ENCODE measurements around the gene RNF39.

Gene RNF39

DNA sequence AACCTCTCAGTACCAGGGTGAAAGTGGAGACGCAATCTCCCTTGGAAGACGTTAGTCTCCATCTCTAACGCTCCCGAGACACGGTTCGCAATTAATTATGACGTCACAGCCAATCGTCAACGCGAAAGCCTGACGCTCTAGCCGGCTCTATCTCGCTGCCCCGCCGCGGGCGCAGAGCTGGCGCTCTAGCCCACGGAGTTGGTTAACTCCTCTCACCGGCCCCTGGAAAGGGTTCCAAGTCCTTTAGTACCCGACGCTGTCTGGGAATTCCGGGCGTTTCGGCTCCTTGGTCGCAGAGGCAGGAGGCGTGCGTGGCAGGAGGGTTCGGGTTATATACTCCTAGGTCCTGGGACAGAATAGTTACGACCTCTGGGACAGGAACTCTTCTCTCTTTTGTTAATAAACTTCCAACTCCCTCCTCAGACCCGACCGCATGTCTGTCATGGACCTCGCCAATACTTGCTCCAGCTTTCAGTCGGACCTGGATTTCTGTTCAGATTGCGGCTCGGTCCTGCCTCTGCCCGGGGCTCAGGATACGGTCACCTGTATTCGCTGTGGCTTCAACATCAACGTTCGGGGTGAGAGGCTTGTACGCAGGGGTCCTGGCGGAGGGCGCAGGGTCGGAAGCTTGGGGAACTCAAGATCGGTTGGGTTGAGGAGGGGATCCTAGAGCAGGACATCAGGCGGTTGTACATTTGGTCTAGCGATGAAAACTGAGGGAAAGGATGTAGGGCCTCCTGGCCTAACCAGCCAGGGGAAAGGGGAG, 14.3 kb downstream of the RNF39 start, which contains the start of gene POLR1H:
Gene POLR1H, plus strand, starts transcription at position 174 of the 766 bp plus-strand sequence. Its CDS starts 260 bp downstream, at position 434.
- Histone ChIP-seq H3K4me1 (ENCODE audit: control insufficient read depth in 1 of 2, insufficient read depth in 1 of 2, low read depth in 1 of 2, low read length in 1 of 2) (peaks cover 29 to 33% of the 10 kb centered on the region in 2 experiments), H3K9me3 (no peaks in the 10 kb centered on the region), H3K27ac (peak within 1 kb of the TSS; percentile 88), H3K27me3 (no peaks in the 10 kb centered on the region), H3K4me3 (ENCODE audit: low read depth in 1 of 2, low read length in 1 of 2) (peak within 1 kb of the TSS; percentile 85 to 97), H3K36me3 (peaks cover 11% of the 10 kb centered on the region)
- TF ChIP-seq, protein P1, sequence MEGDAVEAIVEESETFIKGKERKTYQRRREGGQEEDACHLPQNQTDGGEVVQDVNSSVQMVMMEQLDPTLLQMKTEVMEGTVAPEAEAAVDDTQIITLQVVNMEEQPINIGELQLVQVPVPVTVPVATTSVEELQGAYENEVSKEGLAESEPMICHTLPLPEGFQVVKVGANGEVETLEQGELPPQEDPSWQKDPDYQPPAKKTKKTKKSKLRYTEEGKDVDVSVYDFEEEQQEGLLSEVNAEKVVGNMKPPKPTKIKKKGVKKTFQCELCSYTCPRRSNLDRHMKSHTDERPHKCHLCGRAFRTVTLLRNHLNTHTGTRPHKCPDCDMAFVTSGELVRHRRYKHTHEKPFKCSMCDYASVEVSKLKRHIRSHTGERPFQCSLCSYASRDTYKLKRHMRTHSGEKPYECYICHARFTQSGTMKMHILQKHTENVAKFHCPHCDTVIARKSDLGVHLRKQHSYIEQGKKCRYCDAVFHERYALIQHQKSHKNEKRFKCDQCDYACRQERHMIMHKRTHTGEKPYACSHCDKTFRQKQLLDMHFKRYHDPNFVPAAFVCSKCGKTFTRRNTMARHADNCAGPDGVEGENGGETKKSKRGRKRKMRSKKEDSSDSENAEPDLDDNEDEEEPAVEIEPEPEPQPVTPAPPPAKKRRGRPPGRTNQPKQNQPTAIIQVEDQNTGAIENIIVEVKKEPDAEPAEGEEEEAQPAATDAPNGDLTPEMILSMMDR (IDR thresholded peaks at IDR 0.05) = peak; percentile 51

DNA sequence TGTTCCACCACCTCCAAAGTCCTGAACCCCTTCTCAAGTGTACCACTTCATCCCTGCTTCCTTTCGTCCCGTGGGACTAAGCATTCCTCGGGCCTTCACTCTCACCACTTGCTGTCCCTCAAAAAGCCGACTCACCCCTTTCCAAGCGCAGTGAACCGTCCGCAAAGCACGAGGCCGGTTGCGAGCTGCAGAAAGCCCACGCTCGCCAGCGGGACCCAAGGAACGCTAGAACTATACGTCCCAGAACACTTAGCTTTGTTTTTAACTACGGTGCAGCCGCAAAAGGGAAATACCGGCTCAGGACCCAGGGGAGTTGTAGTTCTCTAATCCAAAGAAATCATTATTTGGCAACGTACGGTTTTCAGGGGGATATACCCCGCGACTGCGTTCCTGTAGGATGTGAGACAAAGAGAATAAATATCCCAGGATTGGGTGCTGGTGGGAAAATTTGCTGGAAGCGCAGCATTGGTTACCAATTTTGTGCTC, 14.9 kb downstream of the RNF39 start:
- Histone ChIP-seq H3K27ac (peak overlapping the region; percentile 88), H3K27me3 (no peaks in the 10 kb centered on the region), H3K4me3 (ENCODE audit: low read depth in 1 of 2, low read length in 1 of 2) (peak overlapping the region; percentile 85 to 97), H3K4me1 (ENCODE audit: control insufficient read depth in 1 of 2, insufficient read depth in 1 of 2, low read depth in 1 of 2, low read length in 1 of 2) (peaks cover 23 to 26% of the 10 kb centered on the region in 2 experiments), H3K9me3 (no peaks in the 10 kb centered on the region), H3K36me3 (peaks cover 17% of the 10 kb centered on the region)
- TF ChIP-seq, protein P1 (IDR thresholded peaks at IDR 0.05) = no peak

DNA sequence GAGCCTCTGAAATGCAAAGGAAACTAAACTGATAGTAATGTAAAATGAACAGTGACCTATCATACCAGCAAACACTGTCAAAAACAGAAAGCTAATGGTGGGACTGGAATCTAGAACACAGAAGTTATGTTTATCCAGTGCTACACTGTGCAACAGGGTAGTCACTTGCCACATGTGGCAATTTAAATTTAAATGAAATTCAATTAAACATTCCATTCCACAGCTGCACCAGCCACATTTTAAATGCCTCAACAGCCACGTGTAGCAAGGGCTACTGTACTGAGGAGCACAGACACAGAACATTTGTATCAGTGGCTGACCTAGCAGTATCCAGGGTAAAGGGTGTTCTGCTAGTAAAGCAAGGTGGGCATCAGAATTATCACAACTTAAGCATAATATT, 20.1 kb downstream of the RNF39 start:
- no peaks in the 10 kb centered on the region for H3K9me3 ChIP-seq
- TF ChIP-seq, protein P1 (IDR thresholded peaks at IDR 0.05) = no peak

DNA sequence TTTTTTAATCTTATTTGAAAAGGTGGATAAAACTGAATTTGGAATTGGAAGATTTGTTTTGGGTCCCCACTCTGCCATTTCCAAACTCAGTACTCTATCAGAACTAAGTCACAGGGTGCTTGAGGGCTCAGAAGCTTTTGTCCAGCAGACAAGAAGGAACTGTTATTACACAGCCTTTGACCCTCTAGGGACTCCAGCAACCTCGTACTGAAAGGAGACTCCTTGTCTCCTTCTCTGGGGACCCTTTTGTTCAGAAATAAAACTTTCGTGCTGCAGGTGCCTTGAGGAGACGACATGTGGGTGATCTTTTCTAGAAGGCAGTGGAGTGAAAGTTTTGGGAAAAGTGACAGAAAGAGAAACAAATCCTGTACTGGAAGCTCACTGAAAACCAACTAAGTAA, 21.9 kb downstream of the RNF39 start:
- H3K9me3 ChIP-seq = no peaks in the 10 kb centered on the region
- H3K27me3 ChIP-seq = no peaks in the 10 kb centered on the region
- no peak overlapping the region for H3K27ac ChIP-seq
- H3K36me3 ChIP-seq = peaks cover 25% of the 10 kb centered on the region
- TF ChIP-seq, protein P1 (IDR thresholded peaks at IDR 0.05) = no peak
- no peaks in the 10 kb centered on the region for H3K4me1 ChIP-seq (ENCODE audit: control insufficient read depth in 1 of 2, insufficient read depth in 1 of 2, low read depth in 1 of 2, low read length in 1 of 2)
- no peak overlapping the region for H3K4me3 ChIP-seq (ENCODE audit: low read depth in 1 of 2, low read length in 1 of 2)

More for the DNA sequence above, 20.1 kb downstream of the RNF39 start:
- H3K27ac ChIP-seq = no peak overlapping the region
- no peak overlapping the region for H3K4me3 ChIP-seq (ENCODE audit: low read depth in 1 of 2, low read length in 1 of 2)
- H3K4me1 ChIP-seq (ENCODE audit: control insufficient read depth in 1 of 2, insufficient read depth in 1 of 2, low read depth in 1 of 2, low read length in 1 of 2) = peaks cover 7% of the 10 kb centered on the region in 2 experiments
- no peaks in the 10 kb centered on the region for H3K27me3 ChIP-seq
- H3K36me3 ChIP-seq = peaks cover 25% of the 10 kb centered on the region

DNA sequence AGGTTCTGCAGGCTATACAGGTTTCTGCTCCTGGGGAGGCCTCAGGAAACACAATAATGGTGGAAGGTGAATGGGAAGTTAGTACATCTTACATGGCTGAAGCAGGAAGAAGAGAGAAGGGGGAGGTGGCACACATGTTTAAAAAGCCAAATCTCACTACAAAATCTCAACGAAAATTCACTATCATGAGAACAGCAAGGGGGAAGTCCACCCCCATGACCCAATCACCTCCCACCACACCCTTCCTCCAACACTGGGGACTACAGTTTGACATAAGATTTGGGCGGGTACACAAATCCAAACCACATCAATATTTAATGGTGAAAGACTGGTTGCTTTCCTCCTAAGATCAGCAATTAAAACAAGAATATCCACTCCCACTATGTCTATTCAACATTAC, 28.3 kb downstream of the RNF39 start:
- Histone ChIP-seq H3K4me1 (ENCODE audit: control insufficient read depth in 1 of 2, insufficient read depth in 1 of 2, low read depth in 1 of 2, low read length in 1 of 2) (peaks cover 0 to 5% of the 10 kb centered on the region in 2 experiments), H3K27me3 (no peaks in the 10 kb centered on the region), H3K36me3 (no peaks in the 10 kb centered on the region), H3K9me3 (no peaks in the 10 kb centered on the region), H3K4me3 (ENCODE audit: low read depth in 1 of 2, low read length in 1 of 2) (no peak overlapping the region), H3K27ac (no peak overlapping the region)
- TF ChIP-seq, protein P1 (IDR thresholded peaks at IDR 0.05) = no peak
